IMR-90 (cell line): ENCODE results near the gene LPXN.

ENCODE experiments used
- CHD1 ChIP-seq: IDR thresholded peaks from 2 replicates; pipeline ENCODE4 v1.6.1; 2012; ENCODE audit warnings: low read depth, low read length, improper control_type of control experiment
- CTCF ChIP-seq: conservative IDR thresholded peaks from 2 replicates; pipeline ENCODE4 v1.5.1; 2012; ENCODE audit warnings: mild to moderate bottlenecking, low read depth, low read length, improper control_type of control experiment
- MXI1 ChIP-seq: IDR thresholded peaks from 2 replicates; pipeline ENCODE4 v1.6.1; 2012; ENCODE audit warnings: low read depth, mild to moderate bottlenecking, low read length, moderate library complexity, borderline replicate concordance
- POLR2A ChIP-seq: IDR thresholded peaks from 2 replicates; pipeline ENCODE4 v1.6.1; 2012; ENCODE audit warnings: mild to moderate bottlenecking, low read depth, low read length
- RAD21 ChIP-seq: IDR thresholded peaks from 2 replicates; pipeline ENCODE4 v1.6.1; 2012; ENCODE audit warnings: low read length, improper control_type of control experiment
- RFX5 ChIP-seq: IDR thresholded peaks from 2 replicates; pipeline ENCODE4 v1.8.0; 2012; ENCODE audit warnings: low read depth, mild to moderate bottlenecking, low read length, moderate library complexity
- USF2 ChIP-seq: fragments of 150-350 bp; IDR thresholded peaks from 2 replicates; pipeline ENCODE4 v1.6.1; 2017; ENCODE audit warnings: mild to moderate bottlenecking, antibody characterized with exemption, low read length, low read depth

GRCh38 chr11:58608331-58608730, 32.7 kb upstream of the LPXN start:
- TF ChIP-seq CTCF (no peak), POLR2A (no peak), RFX5 (no peak), MXI1 (no peak), CHD1 (no peak), USF2 (no peak), RAD21 (no peak)
